CD4-positive, CD25-positive, alpha-beta regulatory T cell (primary cell): ENCODE measurements around the gene TIMMDC1. TPM values are rescaled to one million over a fixed set of nuclear protein-coding genes. Genes with fewer than 3 reads are reported as not detected.

ENCODE experiments used
- ATAC-seq, 2 donors: fragments of 150-1000 bp; cut with Tn5 transposase; one replicate each; pipeline ENCODE4 v1.10.0; 2021; ENCODE audit warnings: low read depth in 2 of 2, moderate number of reproducible peaks in 2 of 2, moderate library complexity in 1 of 2
- DNase-seq, 3 donors: peaks; one replicate each; pipeline versions ENCODE4 v3.0.0 to v3.0.0-alpha.2; 2012 to 2022; ENCODE audit warnings: mixed read lengths in 1 of 3
- H3K27ac ChIP-seq: one replicate; pipeline ENCODE4 v1.7.0; 2013; ENCODE audit warnings: mild to moderate bottlenecking, low read length; ENCODE audit not compliant: insufficient read depth, poor library complexity, severe bottlenecking
- H3K27me3 ChIP-seq: one replicate; pipeline ENCODE4 v1.7.0; 2013; ENCODE audit warnings: low read length; ENCODE audit not compliant: control insufficient read depth, insufficient read depth
- H3K36me3 ChIP-seq: one replicate; pipeline ENCODE4 v1.7.0; 2013; ENCODE audit warnings: mild to moderate bottlenecking, low read length, moderate library complexity; ENCODE audit not compliant: control insufficient read depth, insufficient read depth
- H3K4me1 ChIP-seq: 2 replicates; pipeline ENCODE4 v1.7.0; 2013; ENCODE audit warnings: mild to moderate bottlenecking, low read length; ENCODE audit not compliant: insufficient read depth, control insufficient read depth, poor library complexity, severe bottlenecking
- H3K4me3 ChIP-seq: one replicate; pipeline ENCODE4 v1.7.0; 2013; ENCODE audit warnings: low read depth, mild to moderate bottlenecking, low read length, moderate library complexity
- H3K9me3 ChIP-seq, 2 experiments: 1 replicate in 1 of 2; 2 replicates in 1 of 2; pipeline ENCODE4 v1.7.0; 2013; ENCODE audit warnings: low read length in 2 of 2, mild to moderate bottlenecking in 1 of 2, moderate library complexity in 1 of 2; ENCODE audit not compliant: control insufficient read depth in 2 of 2
- H3K27ac Mint-ChIP-seq, 3 donors: one replicate each; pipeline ENCODE4 v1.8.0; 2020 to 2022; ENCODE audit warnings: mild to moderate bottlenecking in 3 of 3, mixed read lengths in 3 of 3, moderate library complexity in 2 of 3
- H3K27me3 Mint-ChIP-seq: one replicate; pipeline ENCODE4 v1.8.0; 2022; ENCODE audit warnings: mild to moderate bottlenecking, mixed read lengths
- H3K36me3 Mint-ChIP-seq: one replicate; pipeline ENCODE4 v1.8.0; 2020; ENCODE audit warnings: mixed read lengths
- H3K4me1 Mint-ChIP-seq, 4 donors: one replicate each; pipeline ENCODE4 v1.8.0; 2020 to 2022; ENCODE audit warnings: mixed read lengths in 4 of 4, mild to moderate bottlenecking in 1 of 4
- H3K4me3 Mint-ChIP-seq, 4 donors: one replicate each; pipeline ENCODE4 v1.8.0; 2020 to 2022; ENCODE audit warnings: mild to moderate bottlenecking in 4 of 4, mixed read lengths in 4 of 4, moderate library complexity in 3 of 4
- H3K9me3 Mint-ChIP-seq, 7 donors: one replicate each; pipeline ENCODE4 v1.8.0; 2020 to 2022; ENCODE audit warnings: mixed read lengths in 7 of 7, mild to moderate bottlenecking in 3 of 7, moderate library complexity in 2 of 7
- polyA plus RNA-seq, 4 donors: library from polyadenylated mRNA; unstranded; fragments of 300-500 nt; fragmentation: Illumina TruSeq; gene quantifications; one replicate each; pipeline ENCODE4 v1.2.3, GENCODE V29; 2021
- total RNA-seq: library from RNA; stranded (reverse); gene quantifications from one replicate; pipeline ENCODE4 v1.2.3, GENCODE V29; 2022

TIMMDC1 gene, protein sequence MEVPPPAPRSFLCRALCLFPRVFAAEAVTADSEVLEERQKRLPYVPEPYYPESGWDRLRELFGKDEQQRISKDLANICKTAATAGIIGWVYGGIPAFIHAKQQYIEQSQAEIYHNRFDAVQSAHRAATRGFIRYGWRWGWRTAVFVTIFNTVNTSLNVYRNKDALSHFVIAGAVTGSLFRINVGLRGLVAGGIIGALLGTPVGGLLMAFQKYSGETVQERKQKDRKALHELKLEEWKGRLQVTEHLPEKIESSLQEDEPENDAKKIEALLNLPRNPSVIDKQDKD
- 42.1 TPM for total RNA-seq
- 10 to 100 TPM; 65.1 to 88.8 (median 70.4) TPM for polyA plus RNA-seq

DNA sequence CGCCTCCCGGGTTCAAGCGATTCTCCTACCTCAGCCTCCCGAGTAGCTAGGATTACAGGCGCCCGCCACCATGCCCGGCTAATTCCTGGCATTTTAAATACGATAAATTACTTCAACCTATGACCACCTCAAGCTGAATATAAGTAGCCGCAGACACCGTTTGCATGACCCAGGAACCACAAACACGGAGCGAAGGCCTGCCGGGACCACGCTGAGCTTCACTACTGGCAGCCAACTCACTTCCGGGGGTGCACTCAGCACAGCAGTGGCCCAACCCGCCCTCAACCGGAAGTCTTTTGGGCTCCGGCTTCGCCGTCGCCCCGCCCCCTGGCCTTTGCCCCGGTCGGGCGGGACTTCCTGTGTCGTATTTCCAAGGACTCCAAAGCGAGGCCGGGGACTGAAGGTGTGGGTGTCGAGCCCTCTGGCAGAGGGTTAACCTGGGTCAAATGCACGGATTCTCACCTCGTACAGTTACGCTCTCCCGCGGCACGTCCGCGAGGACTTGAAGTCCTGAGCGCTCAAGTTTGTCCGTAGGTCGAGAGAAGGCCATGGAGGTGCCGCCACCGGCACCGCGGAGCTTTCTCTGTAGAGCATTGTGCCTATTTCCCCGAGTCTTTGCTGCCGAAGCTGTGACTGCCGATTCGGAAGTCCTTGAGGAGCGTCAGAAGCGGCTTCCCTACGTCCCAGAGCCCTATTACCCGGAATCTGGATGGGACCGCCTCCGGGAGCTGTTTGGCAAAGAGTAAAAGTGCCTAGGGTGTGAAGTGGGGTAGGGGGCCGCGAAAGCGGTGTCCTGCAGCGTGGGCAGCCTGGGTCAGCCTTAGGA, at the start of gene TIMMDC1:
Gene TIMMDC1 (plus strand): TSS at position 362 of the 826 bp plus-strand sequence. CDS start 187 bp downstream, at position 549.
- Histone ChIP-seq H3K9me3 (no peaks in the 10 kb centered on the region), H3K4me1 (peaks cover 28% of the 10 kb centered on the region), H3K36me3 (no peaks in the 10 kb centered on the region), H3K4me3 (peak within 1 kb of the TSS; percentile 90), H3K27ac (peak within 1 kb of the TSS; percentile 93), H3K27me3 (no peaks in the 10 kb centered on the region)
- ATAC-seq = peak; percentile 99
- Mint-ChIP-seq H3K4me3 (peak within 1 kb of the TSS; percentile 93 to 99 (median 98)), H3K4me1 (peaks cover 14 to 41% (median 25%) of the 10 kb centered on the region in 4 donors), H3K27me3 (no peaks in the 10 kb centered on the region), H3K36me3 (peaks cover 3% of the 10 kb centered on the region), H3K27ac (peak within 1 kb of the TSS; percentile 98 to 100 (median 99)), H3K9me3 (no peaks in the 10 kb centered on the region)
- peak; percentile 97 to 98 (median 97) for DNase-seq

DNA sequence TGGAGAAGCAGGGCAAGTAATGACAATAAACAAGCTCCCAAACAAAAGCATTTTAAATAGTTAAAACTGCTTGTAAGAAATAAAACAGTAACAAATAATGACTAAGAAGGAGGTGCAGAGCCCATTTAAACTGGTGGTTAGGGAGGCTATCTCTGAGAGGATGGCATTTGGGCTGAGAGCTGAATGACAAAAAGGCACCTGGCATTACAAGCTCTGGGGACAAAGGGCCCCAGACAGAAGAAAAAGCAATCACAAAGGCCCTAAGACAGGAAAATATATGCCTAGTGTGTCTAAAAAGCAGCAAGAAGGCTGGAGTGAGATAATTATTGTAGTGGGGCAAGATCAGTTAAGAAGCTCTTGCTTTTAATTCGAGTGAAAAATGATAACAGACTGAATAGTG, 44.5 kb upstream of the TIMMDC1 start:
- Mint-ChIP-seq H3K4me3 (no peak overlapping the region), H3K27ac (no peak overlapping the region), H3K9me3 (no peaks in the 10 kb centered on the region), H3K4me1 (peaks cover 17 to 26% (median 24%) of the 10 kb centered on the region in 4 donors), H3K27me3 (no peaks in the 10 kb centered on the region), H3K36me3 (peaks cover 37% of the 10 kb centered on the region)
- no peaks in the 10 kb centered on the region for H3K9me3 ChIP-seq
- H3K27ac ChIP-seq = no peak overlapping the region
- H3K27me3 ChIP-seq = no peaks in the 10 kb centered on the region
- no peaks in the 10 kb centered on the region for H3K4me1 ChIP-seq
- ATAC-seq (no peak), DNase-seq (no peak)
- no peak overlapping the region for H3K4me3 ChIP-seq
- peaks cover 80% of the 10 kb centered on the region for H3K36me3 ChIP-seq

DNA sequence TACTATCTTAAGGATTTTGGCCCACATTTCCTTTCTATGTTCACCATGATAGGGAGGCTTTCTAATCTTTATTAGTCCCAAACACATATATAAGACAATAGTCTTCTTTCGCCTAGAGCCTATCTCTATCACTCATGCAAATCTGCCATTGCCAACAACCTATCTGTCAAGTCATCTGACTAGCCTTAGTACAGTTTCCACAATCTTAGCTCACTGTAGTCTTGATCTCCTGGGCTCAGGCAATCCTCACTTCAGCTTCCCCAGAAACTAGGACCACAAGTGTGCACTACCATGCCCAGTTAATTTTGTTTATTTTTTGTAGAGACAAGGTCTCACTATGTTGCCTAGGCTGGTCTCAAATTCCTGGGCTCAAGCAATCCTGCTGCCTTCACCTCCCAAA, 41.9 kb upstream of the TIMMDC1 start:
- ATAC-seq (no peak), DNase-seq (no peak)
- H3K27me3 ChIP-seq = no peaks in the 10 kb centered on the region
- H3K9me3 ChIP-seq = no peaks in the 10 kb centered on the region
- no peaks in the 10 kb centered on the region for H3K27me3 Mint-ChIP-seq
- H3K27ac Mint-ChIP-seq = peak overlapping the region in 1 of 3 donors; percentile 34
- H3K4me1 Mint-ChIP-seq = peaks cover 25 to 43% (median 36%) of the 10 kb centered on the region in 4 donors
- peaks cover 78% of the 10 kb centered on the region for H3K36me3 ChIP-seq
- H3K36me3 Mint-ChIP-seq = peaks cover 45% of the 10 kb centered on the region
- H3K27ac ChIP-seq = no peak overlapping the region
- no peaks in the 10 kb centered on the region for H3K4me1 ChIP-seq
- H3K4me3 ChIP-seq = no peak overlapping the region
- no peaks in the 10 kb centered on the region for H3K9me3 Mint-ChIP-seq
- peak overlapping the region in 1 of 4 donors; percentile 21 for H3K4me3 Mint-ChIP-seq

DNA sequence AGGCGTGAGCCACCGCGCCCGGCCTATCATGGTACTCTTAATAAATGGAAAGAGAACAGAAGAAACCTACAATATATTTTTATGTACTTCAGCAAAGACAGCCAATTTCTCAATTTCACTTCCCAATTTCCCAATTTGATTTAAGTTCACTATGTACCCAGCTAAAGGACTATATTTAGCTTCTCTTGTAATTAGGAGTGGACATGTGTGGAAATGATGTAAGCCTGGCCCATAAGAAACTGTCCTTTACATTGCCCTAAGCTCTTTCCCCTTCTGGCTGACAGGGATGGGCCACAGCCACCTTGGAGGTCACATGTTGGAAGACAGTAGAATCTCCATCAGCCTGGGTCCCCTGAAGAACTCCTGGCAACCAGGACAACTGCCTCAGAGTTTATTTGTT, 41.1 kb upstream of the TIMMDC1 start:
- H3K4me3 Mint-ChIP-seq = no peak overlapping the region
- Histone ChIP-seq H3K36me3 (peaks cover 74% of the 10 kb centered on the region), H3K4me3 (no peak overlapping the region), H3K9me3 (no peaks in the 10 kb centered on the region), H3K27ac (no peak overlapping the region), H3K4me1 (peaks cover 5% of the 10 kb centered on the region), H3K27me3 (no peaks in the 10 kb centered on the region)
- peaks cover 41% of the 10 kb centered on the region for H3K36me3 Mint-ChIP-seq
- DNase-seq = no peak
- H3K27ac Mint-ChIP-seq = no peak overlapping the region
- ATAC-seq = no peak
- H3K27me3 Mint-ChIP-seq = no peaks in the 10 kb centered on the region
- H3K9me3 Mint-ChIP-seq = no peaks in the 10 kb centered on the region
- peaks cover 20 to 51% (median 40%) of the 10 kb centered on the region in 4 donors for H3K4me1 Mint-ChIP-seq

DNA sequence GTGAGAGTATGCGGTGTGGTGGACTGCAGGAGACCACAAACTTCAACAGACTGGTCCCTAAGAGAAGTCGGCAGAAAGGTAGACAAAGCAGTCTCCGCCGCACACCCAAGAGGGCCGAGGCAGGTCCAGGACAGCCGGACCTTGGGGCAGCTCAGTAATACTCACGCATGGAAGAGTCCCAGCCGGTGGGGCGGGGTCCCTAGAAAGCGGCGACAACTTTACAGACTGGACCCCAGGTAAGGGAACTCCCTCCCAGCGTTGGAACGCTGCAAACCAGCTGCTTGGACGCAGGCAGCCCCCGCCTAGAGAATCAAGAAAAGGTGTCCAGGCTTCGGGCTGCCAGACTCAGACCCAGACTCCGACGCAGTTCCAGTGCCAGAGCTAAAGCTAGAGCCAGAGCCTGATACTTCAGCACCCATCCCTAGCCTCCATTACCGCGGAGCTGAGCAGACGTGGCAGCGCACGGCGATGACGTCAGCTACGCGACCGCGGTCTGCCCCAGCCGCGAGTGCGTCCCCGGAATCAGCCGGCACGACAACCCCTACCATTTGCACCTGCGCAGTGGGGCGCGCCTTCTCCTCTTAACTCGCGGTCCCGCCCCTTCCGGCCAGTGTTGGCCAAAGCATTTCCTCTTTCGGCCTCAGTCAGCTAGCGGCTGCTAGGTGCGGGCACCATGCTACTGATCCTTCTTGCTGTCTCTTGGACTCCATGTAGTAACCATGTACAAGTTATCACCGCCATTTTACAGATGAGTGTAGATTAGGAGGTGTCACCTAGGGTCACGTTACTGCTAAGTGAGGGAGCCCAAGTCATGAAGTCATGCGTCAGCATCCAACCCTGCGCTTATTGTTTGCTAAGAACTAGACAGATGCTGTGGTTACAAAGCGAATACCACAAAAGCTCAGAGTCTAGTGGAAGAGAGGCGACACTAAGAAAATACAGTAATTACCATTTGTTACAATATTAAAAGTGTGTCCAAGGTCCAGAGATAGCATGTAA, 34.9 kb upstream of the TIMMDC1 start, which contains the start of gene TMEM39A:
Gene TMEM39A (minus strand): TSS at position 445 of the 999 bp plus-strand sequence. CDS start 1,541 bp downstream, outside the sequence.
- peak within 1 kb of the TSS; percentile 88 to 96 (median 94) for H3K4me3 Mint-ChIP-seq
- peak; percentile 86 to 89 for ATAC-seq
- DNase-seq = peak; percentile 99

DNA sequence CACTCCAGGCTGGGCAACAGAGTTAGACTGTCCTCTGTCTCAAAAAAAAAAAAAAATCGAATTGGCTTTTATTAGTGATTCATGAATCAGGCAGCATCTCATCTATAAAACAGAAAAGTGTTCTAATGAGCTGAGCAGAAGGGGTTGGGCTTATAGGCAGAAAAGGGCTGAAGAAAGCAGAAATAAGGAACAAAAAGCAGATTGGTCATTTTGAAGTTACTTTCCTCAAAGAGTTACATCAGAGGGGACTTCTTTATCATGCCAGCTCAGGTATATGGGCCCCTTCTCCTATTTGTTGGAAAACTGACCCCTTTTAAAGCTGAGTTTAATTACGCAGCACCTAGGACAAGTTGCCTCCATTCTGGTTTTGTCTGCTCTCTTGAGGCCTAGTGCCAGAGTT, 30.3 kb upstream of the TIMMDC1 start:
- Histone ChIP-seq H3K27me3 (no peaks in the 10 kb centered on the region), H3K27ac (no peak overlapping the region), H3K4me3 (peak overlapping the region; percentile 66), H3K36me3 (peaks cover 21% of the 10 kb centered on the region), H3K4me1 (peaks cover 25% of the 10 kb centered on the region), H3K9me3 (no peaks in the 10 kb centered on the region)
- Mint-ChIP-seq H3K27ac (peak overlapping the region in 1 of 3 donors; percentile 87), H3K4me1 (peaks cover 22 to 45% (median 29%) of the 10 kb centered on the region in 4 donors), H3K27me3 (no peaks in the 10 kb centered on the region), H3K9me3 (peaks cover 0 to 3% (median 0%) of the 10 kb centered on the region in 7 donors), H3K36me3 (peaks cover 13% of the 10 kb centered on the region), H3K4me3 (peak overlapping the region; percentile 89 to 96 (median 95))
- ATAC-seq (no peak), DNase-seq (no peak)

More for the DNA sequence above, 34.9 kb upstream of the TIMMDC1 start, which contains the start of gene TMEM39A:
- Histone ChIP-seq H3K36me3 (peaks cover 21% of the 10 kb centered on the region), H3K4me1 (peaks cover 20% of the 10 kb centered on the region), H3K4me3 (peak within 1 kb of the TSS; percentile 98), H3K9me3 (no peaks in the 10 kb centered on the region), H3K27me3 (no peaks in the 10 kb centered on the region), H3K27ac (peak within 1 kb of the TSS; percentile 93)
- Mint-ChIP-seq H3K9me3 (peaks cover 0 to 3% (median 0%) of the 10 kb centered on the region in 7 donors), H3K4me1 (peaks cover 12 to 51% (median 29%) of the 10 kb centered on the region in 4 donors), H3K27me3 (no peaks in the 10 kb centered on the region), H3K36me3 (peaks cover 15% of the 10 kb centered on the region), H3K27ac (peak within 1 kb of the TSS; percentile 98 to 99 (median 99))
